GM12874 (cell line): Measurements from ENCODE around the gene SETX.

Experiments
- TF ChIP-seq, protein P1 (sequence below): IDR thresholded peaks from 2 replicates; pipeline ENCODE4 v1.5.1; 2011; ENCODE audit warnings: low read depth, mild to moderate bottlenecking, control low read depth, low read length, moderate library complexity; ENCODE audit not compliant: insufficient read depth

The SETX gene

GRCh38 chr9:132232522-132232921 is 122.3 kb downstream of the SETX start:
- TF ChIP-seq, protein P1, sequence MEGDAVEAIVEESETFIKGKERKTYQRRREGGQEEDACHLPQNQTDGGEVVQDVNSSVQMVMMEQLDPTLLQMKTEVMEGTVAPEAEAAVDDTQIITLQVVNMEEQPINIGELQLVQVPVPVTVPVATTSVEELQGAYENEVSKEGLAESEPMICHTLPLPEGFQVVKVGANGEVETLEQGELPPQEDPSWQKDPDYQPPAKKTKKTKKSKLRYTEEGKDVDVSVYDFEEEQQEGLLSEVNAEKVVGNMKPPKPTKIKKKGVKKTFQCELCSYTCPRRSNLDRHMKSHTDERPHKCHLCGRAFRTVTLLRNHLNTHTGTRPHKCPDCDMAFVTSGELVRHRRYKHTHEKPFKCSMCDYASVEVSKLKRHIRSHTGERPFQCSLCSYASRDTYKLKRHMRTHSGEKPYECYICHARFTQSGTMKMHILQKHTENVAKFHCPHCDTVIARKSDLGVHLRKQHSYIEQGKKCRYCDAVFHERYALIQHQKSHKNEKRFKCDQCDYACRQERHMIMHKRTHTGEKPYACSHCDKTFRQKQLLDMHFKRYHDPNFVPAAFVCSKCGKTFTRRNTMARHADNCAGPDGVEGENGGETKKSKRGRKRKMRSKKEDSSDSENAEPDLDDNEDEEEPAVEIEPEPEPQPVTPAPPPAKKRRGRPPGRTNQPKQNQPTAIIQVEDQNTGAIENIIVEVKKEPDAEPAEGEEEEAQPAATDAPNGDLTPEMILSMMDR, result no peak

DNA sequence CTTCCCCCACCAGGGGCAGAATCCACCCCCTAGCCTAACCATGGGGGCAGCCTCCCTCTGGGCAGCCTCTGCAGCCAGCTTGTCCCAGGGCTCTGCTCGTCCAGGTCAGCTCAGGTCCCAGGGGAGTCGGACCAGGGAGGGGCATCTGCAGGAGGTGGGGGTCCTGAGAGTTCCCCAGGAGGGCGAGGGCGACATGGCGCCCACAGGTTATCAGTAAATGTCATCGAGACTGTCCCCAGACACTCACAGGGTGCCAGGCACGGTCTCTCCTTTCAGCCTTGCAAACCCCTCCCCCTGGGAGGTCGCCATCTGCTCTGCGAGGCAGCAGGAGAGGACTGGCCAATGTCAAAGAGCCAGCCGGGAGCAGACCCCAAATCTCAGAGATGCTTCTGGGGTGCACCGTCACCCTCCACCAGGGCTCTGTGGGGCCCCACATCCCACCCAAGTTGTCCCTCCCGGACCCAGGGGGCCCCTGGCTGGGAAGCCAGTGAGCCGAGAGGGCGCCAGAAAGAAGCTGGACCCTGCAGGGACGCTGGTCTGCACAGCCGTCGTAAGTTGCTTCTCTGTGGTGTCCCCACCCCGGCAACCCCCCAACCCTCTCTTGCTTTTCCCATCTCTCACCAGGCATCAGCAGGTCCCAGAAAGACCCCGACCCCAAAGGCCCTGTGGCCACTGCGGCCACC is 123.6 kb downstream of the SETX start:
- TF ChIP-seq, protein P1, result no peak

DNA sequence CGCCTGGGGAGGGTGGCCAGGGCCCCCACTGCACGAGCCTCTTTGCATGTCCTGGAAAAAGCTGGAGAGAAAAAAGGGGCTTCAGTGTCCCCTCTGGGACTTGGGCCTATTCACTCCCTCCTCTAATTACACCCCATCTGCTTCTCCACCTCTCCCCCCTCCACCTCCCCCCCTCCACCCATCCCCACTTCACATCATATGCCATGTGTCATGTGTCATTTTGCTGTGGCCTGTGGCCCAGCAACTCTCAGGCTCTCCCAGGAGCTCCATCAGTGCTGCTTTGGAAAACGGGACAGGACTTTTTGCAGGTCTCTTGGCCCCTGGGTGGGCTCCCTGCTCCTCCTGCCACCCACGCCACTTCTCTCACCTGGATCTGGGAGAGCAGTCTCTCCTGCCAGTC is 124.2 kb downstream of the SETX start:
- TF ChIP-seq, protein P1, result no peak

DNA sequence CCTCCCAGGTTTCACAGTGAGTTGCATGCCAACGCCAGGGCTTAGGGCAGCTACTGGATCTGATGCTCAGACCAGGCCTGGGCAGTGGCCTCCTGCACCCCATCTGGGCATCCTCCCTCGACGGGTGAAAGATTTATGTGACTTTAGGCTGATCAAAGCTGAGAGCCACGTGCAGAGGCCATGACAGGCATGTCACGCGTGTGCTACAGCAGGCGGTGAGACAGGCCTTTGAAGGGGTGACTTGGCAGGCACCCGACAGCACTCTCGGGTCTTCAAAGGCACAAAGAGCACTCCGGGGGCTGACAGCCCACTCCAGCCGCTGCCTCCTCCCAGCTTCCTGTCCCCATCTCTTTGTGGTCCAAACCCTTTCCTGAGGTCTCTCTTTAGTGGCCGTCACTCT is 126.7 kb downstream of the SETX start:
- TF ChIP-seq, protein P1, result no peak

DNA sequence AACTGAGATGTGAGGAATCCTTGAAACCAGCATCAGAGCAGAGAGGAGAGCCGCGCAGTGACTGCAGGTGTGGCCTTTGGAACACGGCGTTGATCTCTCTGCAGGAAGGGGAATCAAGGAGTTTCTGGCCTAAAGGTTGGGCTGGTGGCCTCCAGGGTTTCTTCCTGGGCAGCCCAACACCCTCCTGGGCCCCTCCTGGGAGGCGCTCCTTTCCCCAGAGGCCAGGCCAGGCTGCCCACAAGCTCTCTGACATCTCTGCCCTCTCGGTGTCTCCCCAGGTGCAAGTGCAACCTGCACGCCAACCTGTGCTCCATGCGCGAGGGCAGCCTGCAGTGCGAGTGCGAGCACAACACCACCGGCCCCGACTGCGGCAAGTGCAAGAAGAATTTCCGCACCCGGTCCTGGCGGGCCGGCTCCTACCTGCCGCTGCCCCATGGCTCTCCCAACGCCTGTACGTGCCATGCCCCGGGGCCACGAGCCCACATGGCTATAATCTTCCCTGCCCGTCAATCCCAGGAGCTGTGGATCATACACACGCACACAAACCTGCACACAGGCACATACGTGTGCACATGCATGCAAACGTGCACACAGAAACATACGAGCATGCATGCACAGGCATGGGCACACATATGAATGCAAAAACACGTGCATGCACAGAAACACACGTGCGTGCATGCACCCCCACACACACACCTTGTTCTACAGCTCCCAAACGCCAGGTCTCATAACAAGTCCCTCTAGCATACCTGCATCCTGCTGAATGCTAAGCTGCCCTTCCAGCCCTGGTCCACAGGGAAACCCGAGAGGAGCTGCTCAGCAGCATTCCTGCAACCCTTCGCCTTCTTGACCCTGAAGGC is 128.0 kb downstream of the SETX start:
- TF ChIP-seq, protein P1, result no peak

GRCh38 chr9:132224645-132225044 is 130.1 kb downstream of the SETX start:
- TF ChIP-seq, protein P1, result no peak

- TF ChIP-seq, protein P1, result no peak
Observed at GRCh38 chr9:132221941-132222340, 132.8 kb downstream of the SETX start.
